Fibroblast of gingiva (primary cell): ENCODE data around the gene RAPGEF4.

ENCODE experiments used
- DNase-seq: peaks from one replicate; pipeline ENCODE4 v3.0.0-alpha.2; 2011; ENCODE audit warnings: low read depth

Gene RAPGEF4

DNA sequence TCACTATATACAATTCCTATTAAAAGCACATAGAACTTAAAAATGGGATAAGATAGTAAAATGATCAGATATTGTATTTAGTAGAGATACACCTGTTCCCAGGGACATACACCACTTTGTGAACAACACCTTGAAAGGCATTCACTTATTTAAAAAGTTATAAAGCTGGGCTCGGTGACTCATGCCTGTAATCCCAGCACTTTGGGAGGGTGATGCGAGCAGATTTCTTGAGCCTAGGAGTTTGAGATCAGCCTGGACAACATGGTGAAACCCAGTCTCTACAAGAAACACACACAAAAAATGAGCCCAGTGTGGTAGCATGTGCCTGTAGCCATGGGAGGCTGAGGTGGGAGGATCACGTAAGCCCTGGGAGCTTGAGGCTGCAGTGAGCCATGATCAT, 90.9 kb downstream of the RAPGEF4 start:
- no peak for DNase-seq

DNA sequence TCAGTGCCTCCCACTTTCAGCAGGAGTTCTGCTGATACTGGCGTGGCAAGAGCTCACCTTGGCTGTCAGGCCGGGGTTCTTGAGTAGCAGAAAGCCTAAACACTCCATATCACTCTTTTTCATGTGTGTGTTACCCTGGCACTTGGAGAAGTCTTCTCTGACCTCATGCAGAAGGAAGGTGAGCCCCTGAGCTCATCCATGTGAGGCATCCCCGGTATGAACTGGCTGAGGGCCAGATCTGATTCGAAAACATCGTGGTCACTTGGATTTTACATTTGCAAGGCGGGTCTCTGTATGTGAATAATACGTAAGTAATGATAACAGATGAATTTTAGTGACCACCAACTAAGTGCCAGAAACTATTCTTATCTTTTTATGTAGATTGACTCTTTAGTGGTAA, 93.6 kb downstream of the RAPGEF4 start:
- DNase-seq: no peak

GRCh38 chr2:172830482-172830881, 94.8 kb downstream of the RAPGEF4 start:
- DNase-seq: no peak

GRCh38 chr2:172833898-172834297, 98.3 kb downstream of the RAPGEF4 start:
- DNase-seq: no peak

- DNase-seq: no peak
These were observed 99.2 kb downstream of the RAPGEF4 start for GRCh38 chr2:172834881-172835280.

- no peak for DNase-seq
These were observed 100.7 kb downstream of the RAPGEF4 start for GRCh38 chr2:172836347-172836821.

DNA sequence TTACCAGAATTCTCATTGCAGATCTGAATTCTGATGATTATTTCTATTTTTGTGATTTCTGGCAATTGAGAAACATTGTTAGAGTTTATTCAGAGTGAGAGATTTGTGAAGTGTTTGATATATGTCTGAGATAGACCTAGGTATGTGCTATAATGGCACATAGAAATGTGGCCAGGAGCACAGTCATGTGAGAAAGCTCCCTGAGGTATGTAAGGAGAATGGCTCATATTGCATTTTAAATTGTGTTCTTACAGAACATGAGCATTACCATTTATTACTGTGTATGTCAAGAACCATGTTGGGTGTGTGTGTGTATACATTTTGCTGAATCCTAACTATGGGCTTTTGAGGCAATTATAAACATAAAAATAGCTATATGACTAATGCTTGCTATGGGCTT, 101.2 kb downstream of the RAPGEF4 start:
- no peak for DNase-seq

- DNase-seq: no peak
These were observed 103.8 kb downstream of the RAPGEF4 start for GRCh38 chr2:172839446-172839845.

DNA sequence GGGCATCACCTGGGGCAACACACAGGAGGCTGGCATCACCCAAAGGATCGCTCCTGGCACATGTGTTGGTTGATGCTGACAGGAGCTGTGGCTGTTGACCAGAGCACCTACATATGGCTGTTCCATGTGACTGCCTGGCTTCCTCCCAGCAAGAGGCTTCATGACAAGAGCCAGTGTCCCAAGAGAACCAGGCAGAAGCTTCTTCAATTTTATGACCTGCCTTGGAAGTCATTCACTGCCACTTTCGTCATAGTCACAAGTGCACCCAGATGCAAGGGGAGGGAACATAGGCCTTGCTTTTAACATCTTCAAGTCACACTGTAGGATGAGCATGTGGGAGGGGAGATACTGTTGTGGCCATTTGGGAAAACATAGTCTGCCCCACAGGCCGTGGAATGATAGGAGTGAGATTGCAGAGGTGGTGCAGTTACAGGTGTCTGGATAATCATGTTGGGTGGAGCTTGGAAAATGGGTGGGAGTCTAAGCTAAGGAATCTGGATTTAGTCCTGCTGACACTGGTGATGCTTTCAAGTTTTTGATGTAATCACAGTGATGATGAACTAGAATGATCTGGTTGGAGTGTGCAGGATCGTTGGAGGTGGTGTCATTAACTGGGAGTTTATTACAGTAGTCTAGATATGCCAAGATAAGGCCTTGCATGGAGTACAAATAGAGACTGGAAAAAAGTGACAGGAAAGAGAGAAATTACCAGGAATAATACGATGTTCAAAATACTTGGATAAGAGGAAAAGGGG, 107.0 kb downstream of the RAPGEF4 start:
- DNase-seq: no peak

GRCh38 chr2:172843266-172843582, 107.6 kb downstream of the RAPGEF4 start:
- DNase-seq: no peak

- no peak for DNase-seq
These were observed 108.5 kb downstream of the RAPGEF4 start for GRCh38 chr2:172843902-172844715.

GRCh38 chr2:172845028-172845630, 109.5 kb downstream of the RAPGEF4 start:
- no peak for DNase-seq

DNA sequence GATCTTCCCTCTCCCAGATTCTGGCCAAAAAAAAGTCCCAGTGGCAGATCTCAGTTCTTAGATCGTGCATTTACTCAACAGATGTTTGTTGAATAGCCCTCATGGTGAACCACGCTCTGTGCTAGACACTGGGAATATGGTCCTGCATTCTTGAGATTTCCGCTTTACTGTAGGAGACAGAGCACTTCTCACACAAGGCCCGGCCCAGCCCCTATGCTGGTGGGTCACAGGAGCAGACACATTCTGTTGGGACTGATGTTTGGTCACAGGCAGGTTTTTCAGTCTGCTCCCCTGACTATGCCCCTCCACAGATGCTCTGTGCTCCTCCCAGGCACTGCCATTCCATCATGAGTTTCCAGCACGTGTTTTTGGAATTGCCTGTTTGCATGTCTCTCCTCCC, 110.9 kb downstream of the RAPGEF4 start:
- DNase-seq: no peak

DNA sequence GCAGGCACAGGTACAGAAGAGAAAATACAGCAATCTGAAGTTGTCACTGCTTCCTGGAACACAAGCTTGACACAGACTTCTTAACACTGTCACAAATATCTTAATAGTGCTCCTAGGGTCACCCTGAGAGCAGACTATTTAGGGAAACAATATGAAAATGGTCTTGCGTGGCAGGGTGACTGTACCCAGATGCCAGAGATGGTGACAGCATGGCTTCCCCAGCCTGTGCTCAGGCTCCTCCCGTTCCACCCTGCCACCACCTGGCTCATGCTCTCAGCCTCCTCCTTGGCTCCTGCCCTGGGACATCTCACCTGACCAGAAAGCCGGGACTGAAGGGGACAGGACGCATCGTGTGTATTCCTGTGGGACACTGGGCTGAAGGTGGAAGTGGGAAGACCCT, 111.5 kb downstream of the RAPGEF4 start:
- no peak for DNase-seq

DNA sequence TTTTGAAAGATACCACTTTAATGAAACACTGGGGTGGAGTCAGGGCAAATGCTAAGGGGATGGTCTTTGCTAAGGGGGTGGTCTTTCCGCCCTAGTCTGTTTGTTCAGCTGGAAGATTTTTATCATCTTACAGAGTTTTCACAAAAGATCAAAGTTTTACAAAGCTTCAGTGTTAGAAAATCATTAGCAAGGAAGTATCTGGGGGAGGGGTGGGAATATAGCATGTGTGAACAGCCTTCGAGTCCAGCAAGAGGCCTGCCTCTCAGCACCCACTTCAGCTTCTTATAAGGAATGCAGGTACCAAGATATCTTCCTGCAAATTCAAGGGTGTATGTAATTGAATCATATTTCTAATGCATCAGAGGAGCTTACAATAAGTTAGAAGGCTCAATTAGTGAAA, 112.9 kb downstream of the RAPGEF4 start:
- no peak for DNase-seq

DNA sequence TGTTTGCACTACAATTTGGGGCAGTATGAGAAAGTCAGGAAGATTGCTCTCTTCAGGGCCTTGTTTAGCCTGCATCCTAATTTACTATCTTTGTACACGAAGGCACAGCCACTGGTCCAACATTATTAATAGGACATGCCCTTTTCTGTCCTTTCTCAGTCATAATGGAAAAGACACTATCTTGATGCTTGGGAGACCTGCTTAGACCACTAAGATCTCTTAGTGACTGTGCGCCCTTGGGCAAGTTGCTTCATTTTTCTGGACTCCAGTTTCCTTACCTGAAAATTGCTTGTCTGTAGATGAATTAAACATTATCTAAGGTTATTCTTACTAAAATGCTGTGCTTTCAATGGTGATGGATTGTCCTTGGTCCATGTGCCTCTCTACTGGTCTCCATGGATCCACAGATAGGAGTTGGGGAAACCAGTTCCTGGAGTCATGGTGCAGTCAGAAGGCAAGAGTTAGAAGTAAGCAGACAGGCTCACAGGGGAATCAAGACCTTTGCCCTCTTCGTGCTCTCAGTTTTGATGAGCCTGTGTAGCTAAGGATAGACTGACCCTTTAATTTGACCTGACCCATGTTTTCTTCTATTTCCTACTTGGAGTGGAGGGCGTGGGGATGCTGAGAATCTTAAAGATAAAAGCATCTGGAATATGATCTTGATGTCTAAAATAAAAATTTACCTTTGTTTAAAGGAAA, 114.0 kb downstream of the RAPGEF4 start:
- no peak for DNase-seq

- no peak for DNase-seq
These were observed 119.9 kb downstream of the RAPGEF4 start for GRCh38 chr2:172855588-172855987.

GRCh38 chr2:172856606-172857005, 121.0 kb downstream of the RAPGEF4 start:
- no peak for DNase-seq

GRCh38 chr2:172858473-172858745, 122.8 kb downstream of the RAPGEF4 start:
- no peak for DNase-seq

GRCh38 chr2:172859581-172860335, 124.1 kb downstream of the RAPGEF4 start:
- no peak for DNase-seq

DNA sequence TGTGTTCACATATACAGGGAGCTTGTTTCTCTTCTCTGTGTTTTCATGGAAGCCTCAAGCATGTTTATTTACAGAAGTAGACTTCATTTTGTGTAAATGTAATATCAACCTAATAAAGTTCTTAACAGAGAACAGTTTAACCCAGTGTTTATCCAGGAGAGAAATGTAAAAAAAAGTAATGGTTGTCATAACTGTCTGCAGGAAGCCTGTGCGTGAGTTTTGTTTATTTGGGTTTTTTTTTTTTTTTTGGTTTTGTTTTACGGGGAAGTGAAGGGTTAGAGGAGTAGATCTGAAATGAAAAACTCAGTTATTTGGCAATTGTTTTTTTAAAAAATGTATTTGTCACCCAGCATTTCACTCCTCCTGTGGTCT, 124.7 kb downstream of the RAPGEF4 start:
- no peak for DNase-seq

- no peak for DNase-seq
These were observed 125.5 kb downstream of the RAPGEF4 start for GRCh38 chr2:172861098-172861497.
